Epithelial cell of proximal tubule (primary cell): ENCODE measurements around the gene SFXN5. TPM values are rescaled to one million over a fixed set of nuclear protein-coding genes. Genes with fewer than 3 reads are reported as not detected.

Experiments used
- DNase-seq: peaks from one replicate; pipeline ENCODE4 v3.0.0-alpha.2; 2011; ENCODE audit warnings: low read depth
- H3K4me3 ChIP-seq: 2 replicates; pipeline ENCODE4 v1.5.1; 2011; ENCODE audit warnings: low read depth, mild to moderate bottlenecking, low read length
- CTCF ChIP-seq: conservative IDR thresholded peaks from 2 replicates; pipeline ENCODE4 v1.5.1; 2012; ENCODE audit warnings: low read depth, mild to moderate bottlenecking, low read length
- total RNA-seq: library from RNA; depleted of rRNA; stranded (reverse); fragments of >200 nt; gene quantifications from 2 replicates; pipeline ENCODE4 v1.2.3, GENCODE V29; 2015

SFXN5 gene
- total RNA-seq, 1 donor from 2014 or later: 8.4 TPM

GRCh38 chr2:73031725-73032701 lies 39.5 kb downstream of the SFXN5 start:
- no peak overlapping the region for H3K4me3 ChIP-seq
- no peak for DNase-seq
- no peak for TF ChIP-seq CTCF

DNA sequence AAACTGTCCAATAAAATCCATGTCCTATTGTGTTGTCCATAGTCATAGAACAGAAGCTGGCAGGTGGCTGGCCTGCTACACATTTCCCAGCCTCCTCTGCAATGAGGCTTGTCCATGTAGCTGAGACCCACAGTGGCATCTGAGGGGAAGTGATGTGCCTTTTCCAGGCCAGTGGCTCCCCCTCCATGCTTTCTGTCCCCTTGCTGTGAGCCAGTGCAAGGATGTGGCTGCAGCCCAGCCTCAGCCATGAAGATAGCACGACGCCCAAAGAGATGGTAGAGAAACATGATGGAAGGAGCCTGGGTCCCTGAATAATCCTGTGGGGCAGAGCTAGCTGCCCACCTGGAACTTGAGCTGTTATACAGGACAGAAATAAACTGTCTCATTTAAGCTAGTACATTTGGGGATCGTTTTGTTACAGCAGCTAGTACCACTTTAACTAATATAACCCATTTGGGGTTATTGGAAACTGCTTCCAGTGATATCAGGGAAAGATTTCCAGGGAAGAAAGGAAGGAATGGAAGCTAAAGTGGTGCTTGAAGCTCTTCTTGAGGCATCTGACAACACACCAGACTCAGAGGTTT lies 40.3 kb downstream of the SFXN5 start:
- H3K4me3 ChIP-seq: no peak overlapping the region

DNA sequence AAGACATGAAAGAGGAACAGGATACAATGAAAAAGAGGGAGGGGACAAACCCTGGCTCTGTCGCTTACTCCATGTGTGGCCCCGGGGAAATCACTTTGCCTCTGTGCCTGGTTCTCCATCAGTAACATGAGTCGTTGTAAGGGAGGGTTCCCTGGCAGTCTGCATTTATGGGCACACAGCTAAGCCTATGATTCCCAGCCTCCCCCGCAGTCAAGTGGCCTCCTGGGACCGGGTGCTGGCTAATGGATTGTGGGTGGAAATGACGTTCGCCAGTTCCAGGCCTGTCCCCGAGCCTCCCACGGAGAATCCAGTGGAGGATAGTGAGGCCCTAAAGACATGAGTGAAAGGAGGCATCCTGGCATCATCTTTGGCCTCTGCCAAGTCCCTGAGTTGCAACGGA lies 42.7 kb downstream of the SFXN5 start:
- no peak overlapping the region for H3K4me3 ChIP-seq
- no peak for TF ChIP-seq CTCF
- DNase-seq: no peak

More for the DNA sequence above, 40.3 kb downstream of the SFXN5 start:
- no peak for TF ChIP-seq CTCF
- no peak for DNase-seq

- H3K4me3 ChIP-seq: no peak overlapping the region
- no peak for TF ChIP-seq CTCF
- DNase-seq: no peak
These were observed 44.2 kb downstream of the SFXN5 start for GRCh38 chr2:73027340-73027739.

- no peak overlapping the region for H3K4me3 ChIP-seq
- no peak for DNase-seq
- TF ChIP-seq CTCF: no peak
These were observed 48.0 kb downstream of the SFXN5 start for GRCh38 chr2:73023497-73023896.

- no peak for TF ChIP-seq CTCF
- no peak for DNase-seq
- no peak overlapping the region for H3K4me3 ChIP-seq
These were observed 49.4 kb downstream of the SFXN5 start for GRCh38 chr2:73022024-73022568.
